Gastrocnemius medialis (tissue), 4 donors: Measurements from ENCODE around the gene PNMA8B. TPM values are rescaled to one million over a fixed set of nuclear protein-coding genes. Genes with fewer than 3 reads are reported as not detected.
A peak's percentile ranks its signal among the peaks of the same experiment; 100 is the strongest.

Experiments
- ATAC-seq, 2 donors: fragments of 150-250 bp; one replicate each; pipeline ENCODE4 v1.9.1; 2016
- DNase-seq, 2 donors: peaks; one replicate each; pipeline ENCODE4 v3.0.0-alpha.2; 2019
- H3K27ac ChIP-seq, 4 donors: fragments of 200-600 bp; sonication (generic); 1 replicate in 1 of 4; 2 replicates in 3 of 4; pipeline ENCODE4 v1.5.1; 2016 to 2018; ENCODE audit warnings: mild to moderate bottlenecking in 2 of 4, moderate library complexity in 1 of 4
- H3K27me3 ChIP-seq, 3 donors: fragments of 200-600 bp; sonication (generic) in 2 of 3; 1 replicate in 1 of 3; 2 replicates in 2 of 3; pipeline versions ENCODE4 v1.5.1 to v1.6.0; 2016 to 2019; ENCODE audit warnings: mild to moderate bottlenecking in 1 of 3, moderate library complexity in 1 of 3
- H3K36me3 ChIP-seq, 2 donors: fragments of 200-600 bp; sonication (generic) in 1 of 2; one replicate each; pipeline ENCODE4 v1.5.1; 2017 to 2018
- H3K4me1 ChIP-seq, 2 donors: fragments of 200-600 bp; sonication (generic) in 1 of 2; one replicate each; pipeline ENCODE4 v1.5.1; 2016 to 2017; ENCODE audit warnings: mild to moderate bottlenecking in 2 of 2
- H3K4me3 ChIP-seq, 4 donors: fragments of 200-600 bp; sonication (generic) in 3 of 4; 1 replicate in 1 of 4; 2 replicates in 3 of 4; pipeline ENCODE4 v1.5.1; 2016 to 2019; ENCODE audit warnings: mild to moderate bottlenecking in 2 of 4
- H3K9me3 ChIP-seq, 3 donors: fragments of 200-600 bp; sonication (generic) in 2 of 3; 1 replicate in 1 of 3; 2 replicates in 2 of 3; pipeline ENCODE4 v1.5.1; 2016 to 2019
- POLR2A ChIP-seq, 2 donors: fragments of 450-650 bp; IDR thresholded peaks; one replicate each; pipeline ENCODE4 v1.6.1; 2017; ENCODE audit warnings: antibody characterized with exemption in 2 of 2, mild to moderate bottlenecking in 2 of 2, moderate library complexity in 2 of 2
- in situ Hi-C, 4 donors: fragments of 200-750 bp; cut with MboI; loops; one replicate each; pipeline versions ENCODE4 v1.15.0 to v1.8.0; 2017; ENCODE audit warnings: low sequenced_read_pairs in 4 of 4
- intact Hi-C: fragments of 100-400 bp; cut with DNase I; formaldehyde crosslinking; loops from one replicate; pipeline ENCODE4 v1.15.1; 2023; ENCODE audit warnings: low total_unique reads
- total RNA-seq, 4 donors: library from RNA; depleted of rRNA; stranded (reverse); fragments of >200 nt; gene quantifications; one replicate each; pipeline versions ENCODE4 v1.1.0 to v1.2.3, GENCODE V29; 2016
- TF ChIP-seq, protein P1 (sequence below), 5 experiments: fragments of 450-650 bp in 3 of 5; fragments of 200-600 bp in 2 of 5; sonication (generic) in 2 of 5; IDR thresholded peaks in 4 of 5; conservative IDR thresholded peaks in 1 of 5; 1 replicate in 4 of 5; 2 replicates in 1 of 5; pipeline ENCODE4 v1.5.1; 2016 to 2019; ENCODE audit warnings: antibody characterized with exemption in 5 of 5, mild to moderate bottlenecking in 3 of 5, moderate library complexity in 3 of 5

Gene PNMA8B
- total RNA-seq, 4 donors from 2014 or later: 0.07 to 0.18 (median 0.15) TPM

DNA sequence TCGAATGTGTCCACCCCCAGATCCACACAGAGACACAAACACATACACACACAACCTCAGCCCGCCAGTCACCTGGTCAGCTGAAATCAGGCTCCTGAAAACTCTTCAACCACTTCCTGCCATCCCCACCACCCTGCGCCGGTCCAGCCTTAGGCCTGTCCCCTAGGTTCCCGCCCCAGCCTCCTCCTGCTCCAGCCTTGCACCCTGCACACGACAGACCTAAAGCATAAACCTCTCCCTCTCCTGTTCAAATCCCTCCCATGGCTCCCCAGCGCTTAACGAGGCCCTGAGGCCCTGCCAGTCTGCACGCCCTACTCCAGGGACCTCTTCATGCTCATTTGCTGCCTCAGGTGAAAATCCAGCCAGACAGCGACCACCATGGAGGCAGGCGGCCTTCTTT lies 7.1 kb downstream of the PNMA8B start:
- no peaks in the 10 kb centered on the region for H3K36me3 ChIP-seq
- TF ChIP-seq, protein P1, sequence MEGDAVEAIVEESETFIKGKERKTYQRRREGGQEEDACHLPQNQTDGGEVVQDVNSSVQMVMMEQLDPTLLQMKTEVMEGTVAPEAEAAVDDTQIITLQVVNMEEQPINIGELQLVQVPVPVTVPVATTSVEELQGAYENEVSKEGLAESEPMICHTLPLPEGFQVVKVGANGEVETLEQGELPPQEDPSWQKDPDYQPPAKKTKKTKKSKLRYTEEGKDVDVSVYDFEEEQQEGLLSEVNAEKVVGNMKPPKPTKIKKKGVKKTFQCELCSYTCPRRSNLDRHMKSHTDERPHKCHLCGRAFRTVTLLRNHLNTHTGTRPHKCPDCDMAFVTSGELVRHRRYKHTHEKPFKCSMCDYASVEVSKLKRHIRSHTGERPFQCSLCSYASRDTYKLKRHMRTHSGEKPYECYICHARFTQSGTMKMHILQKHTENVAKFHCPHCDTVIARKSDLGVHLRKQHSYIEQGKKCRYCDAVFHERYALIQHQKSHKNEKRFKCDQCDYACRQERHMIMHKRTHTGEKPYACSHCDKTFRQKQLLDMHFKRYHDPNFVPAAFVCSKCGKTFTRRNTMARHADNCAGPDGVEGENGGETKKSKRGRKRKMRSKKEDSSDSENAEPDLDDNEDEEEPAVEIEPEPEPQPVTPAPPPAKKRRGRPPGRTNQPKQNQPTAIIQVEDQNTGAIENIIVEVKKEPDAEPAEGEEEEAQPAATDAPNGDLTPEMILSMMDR (IDR thresholded peaks at IDR 0.05 in 4 of 5, conservative IDR thresholded peaks at IDR 0.05 in 1 of 5): no peak
- no peak for TF ChIP-seq POLR2A (IDR thresholded peaks at IDR 0.05)
- H3K27ac ChIP-seq: no peak overlapping the region
- intact Hi-C loops: no loop called here
- H3K4me1 ChIP-seq: peaks cover 0 to 15% of the 10 kb centered on the region in 2 donors
- in situ Hi-C loops: loop anchor here (5.0 to 25.0 kb wide), 5 partner anchors 84 to 204 kb away; partner anchors contain the start of gene HIF3A (in 1 of the 4)
- H3K4me3 ChIP-seq: no peak overlapping the region
- H3K27me3 ChIP-seq: peaks cover 29 to 55% (median 39%) of the 10 kb centered on the region in 3 donors
- DNase-seq (no peak), ATAC-seq (no peak)
- H3K9me3 ChIP-seq: no peaks in the 10 kb centered on the region

DNA sequence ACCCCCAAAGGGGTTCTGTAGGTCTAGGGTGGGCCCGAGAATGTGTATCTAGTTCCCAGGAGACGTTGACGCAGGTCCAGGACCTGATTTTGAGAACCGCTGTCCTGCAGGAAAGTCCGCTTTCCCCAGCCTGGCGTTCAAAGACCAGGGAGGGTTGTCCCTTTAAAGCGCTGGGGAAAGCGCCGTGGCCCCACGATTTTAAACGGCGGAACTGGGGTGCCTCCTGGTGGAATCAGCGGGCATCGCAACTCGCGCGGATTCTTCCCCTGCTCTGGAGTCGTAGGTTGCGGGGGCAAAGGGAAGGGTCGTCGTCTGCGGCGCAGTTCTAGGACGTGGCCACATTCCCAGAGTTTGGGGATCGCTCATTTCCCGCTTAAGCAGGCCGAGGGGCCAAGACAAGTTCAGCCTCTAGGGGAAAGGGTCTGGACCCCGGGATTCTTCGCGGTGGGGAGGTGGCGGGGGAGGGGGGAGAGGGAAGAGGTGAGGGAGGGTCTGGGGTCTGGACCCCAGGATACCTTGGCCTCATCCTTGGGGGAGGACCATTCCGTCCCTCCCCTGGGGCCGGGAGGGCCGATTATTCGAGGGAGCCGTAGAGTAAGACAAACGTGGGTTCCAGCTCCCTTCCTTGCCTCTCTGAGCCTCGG lies 7.7 kb downstream of the PNMA8B start:
- intact Hi-C loops: loop anchor here (1.0 to 2.0 kb wide), 3 partner anchors 86 to 208 kb away; no protein-coding TSS in a partner anchor
- TF ChIP-seq, protein P1 (IDR thresholded peaks at IDR 0.05 in 4 of 5, conservative IDR thresholded peaks at IDR 0.05 in 1 of 5): peak; percentile 81 to 91 (median 85)
- no peak for TF ChIP-seq POLR2A (IDR thresholded peaks at IDR 0.05)
- Histone ChIP-seq H3K27ac (no peak overlapping the region), H3K4me1 (peaks cover 0 to 15% of the 10 kb centered on the region in 2 donors), H3K27me3 (peaks cover 29 to 51% (median 39%) of the 10 kb centered on the region in 3 donors), H3K4me3 (peak overlapping the region; percentile 2 to 46 (median 26)), H3K9me3 (no peaks in the 10 kb centered on the region), H3K36me3 (no peaks in the 10 kb centered on the region)
- in situ Hi-C loops: loop anchor here (5.0 to 25.0 kb wide), 5 partner anchors 83 to 203 kb away; partner anchors contain the start of gene HIF3A (in 1 of the 4)
- DNase-seq (peak; percentile 45 to 51), ATAC-seq (peak; percentile 71 to 75)

DNA sequence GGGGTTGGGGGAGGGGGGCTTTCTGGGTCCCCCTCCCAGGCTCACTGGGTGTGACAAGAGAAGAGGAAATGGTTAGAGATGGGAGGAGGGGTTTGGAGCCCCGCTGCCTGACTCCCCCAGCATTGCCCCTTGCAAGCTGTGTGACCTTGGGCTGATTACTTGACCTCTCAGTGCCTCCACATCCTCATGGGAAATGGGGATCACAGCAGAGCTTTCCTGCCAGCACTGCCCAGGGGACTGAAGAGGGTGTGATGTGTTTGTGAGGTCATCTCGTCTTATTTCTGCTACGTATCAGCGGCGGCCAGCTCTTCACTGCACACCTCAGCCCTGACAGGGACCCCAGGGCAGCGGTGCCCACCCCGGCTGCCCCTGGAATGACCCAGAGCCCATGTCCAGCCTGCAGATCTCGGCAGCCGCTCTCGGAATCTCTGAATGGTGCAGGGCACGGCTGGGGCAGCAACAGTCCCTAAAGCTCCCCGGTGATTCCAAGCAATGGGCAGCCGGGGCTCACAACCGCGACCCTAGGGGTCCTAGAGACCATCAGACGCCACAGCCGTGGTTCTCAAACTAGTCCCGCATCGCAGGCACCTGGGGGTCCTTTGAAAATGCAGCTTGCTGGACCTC lies 8.4 kb downstream of the PNMA8B start:
- intact Hi-C loops: loop anchor here (1.0 to 2.0 kb wide), 3 partner anchors 85 to 207 kb away; no protein-coding TSS in a partner anchor
- TF ChIP-seq, protein P1 (IDR thresholded peaks at IDR 0.05 in 4 of 5, conservative IDR thresholded peaks at IDR 0.05 in 1 of 5): no peak
- no peak for TF ChIP-seq POLR2A (IDR thresholded peaks at IDR 0.05)
- ATAC-seq: no peak
- DNase-seq: no peak
- H3K27ac ChIP-seq: no peak overlapping the region
- H3K4me1 ChIP-seq: peaks cover 0 to 15% of the 10 kb centered on the region in 2 donors
- H3K36me3 ChIP-seq: no peaks in the 10 kb centered on the region
- H3K4me3 ChIP-seq: peak overlapping the region; percentile 2 to 46 (median 26)
- no peaks in the 10 kb centered on the region for H3K9me3 ChIP-seq
- H3K27me3 ChIP-seq: peaks cover 26 to 51% (median 34%) of the 10 kb centered on the region in 3 donors
- in situ Hi-C loops: loop anchor here (5.0 to 25.0 kb wide), 5 partner anchors 82 to 202 kb away; partner anchors contain the start of gene HIF3A (in 1 of the 4)

DNA sequence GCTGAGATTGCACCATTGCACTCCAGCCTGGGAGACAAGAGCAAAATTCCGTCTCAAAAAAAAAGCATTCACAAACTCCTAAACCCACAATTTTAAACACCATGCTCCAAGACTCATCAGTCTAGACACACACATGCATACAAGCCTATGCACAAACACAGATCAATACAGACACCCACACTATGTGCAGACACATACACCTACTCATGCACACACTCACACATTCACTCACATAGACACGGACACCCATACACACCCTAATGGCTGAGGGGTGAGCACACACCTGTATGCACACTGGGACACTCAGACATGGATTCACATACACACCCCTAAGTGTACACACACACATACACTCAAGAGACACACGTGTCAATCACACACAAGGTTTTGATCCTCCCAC lies 9.3 kb downstream of the PNMA8B start:
- peaks cover 25 to 54% (median 38%) of the 10 kb centered on the region in 3 donors for H3K27me3 ChIP-seq
- in situ Hi-C loops (loop anchor here (5.0 to 25.0 kb wide), 5 partner anchors 82 to 202 kb away; partner anchors contain the start of gene HIF3A (in 1 of the 4)), intact Hi-C loops (loop anchor here (2.0 kb wide), 1 partner anchor 92 kb away; no protein-coding TSS in a partner anchor)
- no peak for ATAC-seq
- H3K9me3 ChIP-seq: no peaks in the 10 kb centered on the region
- TF ChIP-seq, protein P1 (IDR thresholded peaks at IDR 0.05 in 4 of 5, conservative IDR thresholded peaks at IDR 0.05 in 1 of 5): no peak
- TF ChIP-seq POLR2A (IDR thresholded peaks at IDR 0.05): no peak
- no peak for DNase-seq
- H3K4me3 ChIP-seq: no peak overlapping the region
- H3K36me3 ChIP-seq: no peaks in the 10 kb centered on the region
- peaks cover 0 to 15% of the 10 kb centered on the region in 2 donors for H3K4me1 ChIP-seq
- H3K27ac ChIP-seq: no peak overlapping the region
